Measurements from ENCODE around the gene CXCL9. TPM values are rescaled to one million over a fixed set of nuclear protein-coding genes. Genes with fewer than 3 reads are reported as not detected.
A peak's percentile ranks its signal among the peaks of the same experiment; 100 is the strongest.

CXCL9 gene
- polyA plus RNA-seq, 1 donor (not counting 4 experiments of a cell fraction or from before 2014, with no cell fraction given) = 0.04 TPM

DNA sequence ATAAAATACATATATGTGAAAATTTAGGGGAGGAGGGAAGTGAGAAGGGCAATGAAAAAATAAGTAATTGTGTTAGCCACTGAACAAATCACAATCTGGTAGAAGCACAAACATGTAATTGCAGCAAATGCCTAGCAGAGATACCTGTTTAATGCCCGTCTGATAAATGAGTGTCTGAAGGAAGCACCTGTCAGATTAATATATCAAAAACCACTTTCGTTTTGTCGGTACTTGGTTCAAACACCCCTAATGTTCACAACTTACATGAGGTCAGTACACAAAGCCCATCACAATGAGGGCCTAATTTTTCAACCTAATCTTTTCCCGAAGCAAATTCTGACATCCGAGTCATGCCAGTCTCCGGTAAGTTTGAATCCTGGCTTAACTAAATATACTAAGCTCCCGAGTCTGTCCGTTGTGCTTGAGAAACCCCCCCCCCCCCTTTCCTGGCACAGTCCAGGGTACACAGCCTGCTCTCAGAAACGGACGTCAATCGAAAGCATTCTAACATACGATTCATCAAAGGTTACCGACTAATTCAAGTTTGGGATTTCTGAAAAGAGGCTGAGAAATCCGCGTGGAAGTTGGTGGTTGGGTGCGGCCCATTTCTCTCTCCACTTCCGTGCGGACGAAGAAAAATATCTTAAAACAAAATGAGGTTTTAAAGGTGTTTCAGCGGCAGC, 17.3 kb downstream of the CXCL9 start:
- no peaks in the 10 kb centered on the region for H3K27me3 ChIP-seq (ENCODE audit: control insufficient read depth, extremely low read depth, insufficient read depth, low read length)
- peaks cover 4% of the 10 kb centered on the region for H4K20me1 ChIP-seq (ENCODE audit: control insufficient read depth, extremely low read depth, insufficient read depth, low read length)
- no peaks in the 10 kb centered on the region for H3K36me3 ChIP-seq (ENCODE audit: control insufficient read depth in 2 of 2, extremely low read depth in 1 of 2, insufficient read depth in 2 of 2, low read length in 2 of 2)
- H3K9me1 ChIP-seq (ENCODE audit: control insufficient read depth, extremely low read depth, insufficient read depth, low read length) = peaks cover 2% of the 10 kb centered on the region
- dilution Hi-C loops (cut with MboI; ENCODE audit: extremely low pct_ligation_motif_present, low sequenced_read_pairs) = no loop called here
- no peak for TF ChIP-seq EZH2 (IDR thresholded peaks at IDR 0.05; ENCODE audit: low read length)
- TF ChIP-seq CTCF (optimal IDR thresholded peaks at IDR 0.05 in 1 of 3, IDR thresholded peaks at IDR 0.05 in 1 of 3, conservative IDR thresholded peaks at IDR 0.05 in 1 of 3; ENCODE audit: extremely low read depth in 1 of 3, insufficient read depth in 2 of 3, low read length in 3 of 3) = no peak
- peak overlapping the region; percentile 88 for H2AFZ ChIP-seq (ENCODE audit: control insufficient read depth, low read length)
- DNase-seq (ENCODE audit: low read depth, low spot score) = no peak
- H3K4me3 ChIP-seq (ENCODE audit: control insufficient read depth in 2 of 3, extremely low read depth in 1 of 3, insufficient read depth in 2 of 3, low read depth in 1 of 3, low read length in 3 of 3) = peak overlapping the region; percentile 62 to 88 (median 73)
- H3K9ac ChIP-seq (ENCODE audit: control insufficient read depth, extremely low read depth, insufficient read depth, low read length) = peak overlapping the region; percentile 86
- H3K4me1 ChIP-seq (ENCODE audit: control insufficient read depth, extremely low read depth, insufficient read depth, low read length) = peaks cover 20% of the 10 kb centered on the region
- H3K27ac ChIP-seq (ENCODE audit: control insufficient read depth, insufficient read depth, low read length) = peak overlapping the region; percentile 79
- H3K4me2 ChIP-seq (ENCODE audit: control insufficient read depth, extremely low read depth, insufficient read depth, low read depth, low read length) = peak overlapping the region; percentile 69
- H3K79me2 ChIP-seq (ENCODE audit: control insufficient read depth, insufficient read depth, low read length) = peaks cover 58% of the 10 kb centered on the region
- peak; percentile 5 for FAIRE-seq
- H3K9me3 ChIP-seq (ENCODE audit: control insufficient read depth, low read depth, low read length) = no peaks in the 10 kb centered on the region

- peak; percentile 89 for FAIRE-seq
- Histone ChIP-seq H3K4me1 (ENCODE audit: control insufficient read depth, extremely low read depth, insufficient read depth, low read length) (peaks cover 24% of the 10 kb centered on the region), H3K79me2 (ENCODE audit: control insufficient read depth, insufficient read depth, low read length) (peaks cover 84% of the 10 kb centered on the region), H3K27me3 (ENCODE audit: control insufficient read depth, extremely low read depth, insufficient read depth, low read length) (no peaks in the 10 kb centered on the region), H3K9ac (ENCODE audit: control insufficient read depth, extremely low read depth, insufficient read depth, low read length) (no peak overlapping the region), H2AFZ (ENCODE audit: control insufficient read depth, low read length) (no peak overlapping the region), H3K36me3 (ENCODE audit: control insufficient read depth in 2 of 2, extremely low read depth in 1 of 2, insufficient read depth in 2 of 2, low read length in 2 of 2) (peaks cover 9 to 12% of the 10 kb centered on the region in 2 experiments), H3K4me2 (ENCODE audit: control insufficient read depth, extremely low read depth, insufficient read depth, low read depth, low read length) (peak overlapping the region; percentile 9), H3K27ac (ENCODE audit: control insufficient read depth, insufficient read depth, low read length) (peak overlapping the region; percentile 50), H4K20me1 (ENCODE audit: control insufficient read depth, extremely low read depth, insufficient read depth, low read length) (peaks cover 10% of the 10 kb centered on the region), H3K9me1 (ENCODE audit: control insufficient read depth, extremely low read depth, insufficient read depth, low read length) (peaks cover 4% of the 10 kb centered on the region), H3K4me3 (ENCODE audit: control insufficient read depth in 2 of 3, extremely low read depth in 1 of 3, insufficient read depth in 2 of 3, low read depth in 1 of 3, low read length in 3 of 3) (no peak overlapping the region), H3K9me3 (ENCODE audit: control insufficient read depth, low read depth, low read length) (no peaks in the 10 kb centered on the region)
- peak; percentile 41 for DNase-seq (ENCODE audit: low read depth, low spot score)
- TF ChIP-seq CTCF (optimal IDR thresholded peaks at IDR 0.05 in 1 of 3, IDR thresholded peaks at IDR 0.05 in 1 of 3, conservative IDR thresholded peaks at IDR 0.05 in 1 of 3; ENCODE audit: extremely low read depth in 1 of 3, insufficient read depth in 2 of 3, low read length in 3 of 3) (no peak), EZH2 (IDR thresholded peaks at IDR 0.05; ENCODE audit: low read length) (no peak)
- dilution Hi-C loops (cut with MboI; ENCODE audit: extremely low pct_ligation_motif_present, low sequenced_read_pairs) = no loop called here
These were observed 22.2 kb downstream of the CXCL9 start for GRCh38 chr4:75985116-75985515.
